Gastrocnemius medialis (tissue), 4 donors: ENCODE data around the gene SCUBE1. TPM values are rescaled to one million over a fixed set of nuclear protein-coding genes. Genes with fewer than 3 reads are reported as not detected.

ENCODE experiments used
- ATAC-seq, 2 donors: fragments of 150-250 bp; one replicate each; pipeline ENCODE4 v1.9.1; 2016
- DNase-seq, 2 donors: peaks; one replicate each; pipeline ENCODE4 v3.0.0-alpha.2; 2019
- H3K27ac ChIP-seq, 4 donors: fragments of 200-600 bp; sonication (generic); 1 replicate in 1 of 4; 2 replicates in 3 of 4; pipeline ENCODE4 v1.5.1; 2016 to 2018; ENCODE audit warnings: mild to moderate bottlenecking in 2 of 4, moderate library complexity in 1 of 4
- H3K27me3 ChIP-seq, 3 donors: fragments of 200-600 bp; sonication (generic) in 2 of 3; 1 replicate in 1 of 3; 2 replicates in 2 of 3; pipeline versions ENCODE4 v1.5.1 to v1.6.0; 2016 to 2019; ENCODE audit warnings: mild to moderate bottlenecking in 1 of 3, moderate library complexity in 1 of 3
- H3K36me3 ChIP-seq, 2 donors: fragments of 200-600 bp; sonication (generic) in 1 of 2; one replicate each; pipeline ENCODE4 v1.5.1; 2017 to 2018
- H3K4me1 ChIP-seq, 2 donors: fragments of 200-600 bp; sonication (generic) in 1 of 2; one replicate each; pipeline ENCODE4 v1.5.1; 2016 to 2017; ENCODE audit warnings: mild to moderate bottlenecking in 2 of 2
- H3K4me3 ChIP-seq, 4 donors: fragments of 200-600 bp; sonication (generic) in 3 of 4; 1 replicate in 1 of 4; 2 replicates in 3 of 4; pipeline ENCODE4 v1.5.1; 2016 to 2019; ENCODE audit warnings: mild to moderate bottlenecking in 2 of 4
- H3K9me3 ChIP-seq, 3 donors: fragments of 200-600 bp; sonication (generic) in 2 of 3; 1 replicate in 1 of 3; 2 replicates in 2 of 3; pipeline ENCODE4 v1.5.1; 2016 to 2019
- CTCF ChIP-seq, 5 experiments: fragments of 450-650 bp in 3 of 5; fragments of 200-600 bp in 2 of 5; sonication (generic) in 2 of 5; IDR thresholded peaks in 4 of 5; conservative IDR thresholded peaks in 1 of 5; 1 replicate in 4 of 5; 2 replicates in 1 of 5; pipeline ENCODE4 v1.5.1; 2016 to 2019; ENCODE audit warnings: antibody characterized with exemption in 5 of 5, mild to moderate bottlenecking in 3 of 5, moderate library complexity in 3 of 5
- POLR2A ChIP-seq, 2 donors: fragments of 450-650 bp; IDR thresholded peaks; one replicate each; pipeline ENCODE4 v1.6.1; 2017; ENCODE audit warnings: antibody characterized with exemption in 2 of 2, mild to moderate bottlenecking in 2 of 2, moderate library complexity in 2 of 2
- in situ Hi-C, 4 donors: fragments of 200-750 bp; cut with MboI; loops; one replicate each; pipeline versions ENCODE4 v1.15.0 to v1.8.0; 2017; ENCODE audit warnings: low sequenced_read_pairs in 4 of 4
- intact Hi-C: fragments of 100-400 bp; cut with DNase I; formaldehyde crosslinking; loops from one replicate; pipeline ENCODE4 v1.15.1; 2023; ENCODE audit warnings: low total_unique reads
- total RNA-seq, 4 donors: library from RNA; depleted of rRNA; stranded (reverse); fragments of >200 nt; gene quantifications; one replicate each; pipeline versions ENCODE4 v1.1.0 to v1.2.3, GENCODE V29; 2016

Gene SCUBE1
- total RNA-seq, 4 donors from 2014 or later: 0.20 to 0.55 (median 0.41) TPM

GRCh38 chr22:43342347-43343261 is 568 bp downstream of the SCUBE1 start:
- Histone ChIP-seq H3K4me1 (no peaks in the 10 kb centered on the region), H3K36me3 (no peaks in the 10 kb centered on the region), H3K9me3 (no peaks in the 10 kb centered on the region), H3K4me3 (no peak overlapping the region), H3K27ac (no peak overlapping the region), H3K27me3 (peaks cover 35 to 57% (median 41%) of the 10 kb centered on the region in 3 donors)
- DNase-seq (no peak), ATAC-seq (no peak)
- no peak for TF ChIP-seq POLR2A (IDR thresholded peaks at IDR 0.05)
- TF ChIP-seq CTCF (IDR thresholded peaks at IDR 0.05 in 4 of 5, conservative IDR thresholded peaks at IDR 0.05 in 1 of 5): no peak
- in situ Hi-C loops: loop anchor here in 2 of 4 donors (10.0 kb wide), 1 partner anchor 68 kb away; no protein-coding TSS in a partner anchor
- intact Hi-C loops: no loop called here

GRCh38 chr22:43341565-43341964 is 1.6 kb downstream of the SCUBE1 start:
- intact Hi-C loops: no loop called here
- H3K4me1 ChIP-seq: no peaks in the 10 kb centered on the region
- no peak overlapping the region for H3K27ac ChIP-seq
- TF ChIP-seq POLR2A (IDR thresholded peaks at IDR 0.05) (no peak), CTCF (IDR thresholded peaks at IDR 0.05 in 4 of 5, conservative IDR thresholded peaks at IDR 0.05 in 1 of 5) (no peak)
- H3K9me3 ChIP-seq: no peaks in the 10 kb centered on the region
- H3K27me3 ChIP-seq: peaks cover 32 to 53% (median 36%) of the 10 kb centered on the region in 3 donors
- ATAC-seq: no peak
- H3K4me3 ChIP-seq: no peak overlapping the region
- H3K36me3 ChIP-seq: no peaks in the 10 kb centered on the region
- no peak for DNase-seq
- in situ Hi-C loops: loop anchor here in 2 of 4 donors (10.0 kb wide), 1 partner anchor 67 kb away; no protein-coding TSS in a partner anchor

- H3K9me3 ChIP-seq: no peaks in the 10 kb centered on the region
- no peak overlapping the region for H3K4me3 ChIP-seq
- no peak overlapping the region for H3K27ac ChIP-seq
- DNase-seq (no peak), ATAC-seq (no peak)
- TF ChIP-seq POLR2A (IDR thresholded peaks at IDR 0.05) (no peak), CTCF (IDR thresholded peaks at IDR 0.05 in 4 of 5, conservative IDR thresholded peaks at IDR 0.05 in 1 of 5) (no peak)
- H3K36me3 ChIP-seq: no peaks in the 10 kb centered on the region
- in situ Hi-C loops: no loop called here
- no peaks in the 10 kb centered on the region for H3K4me1 ChIP-seq
- intact Hi-C loops: no loop called here
- H3K27me3 ChIP-seq: peaks cover 30 to 34% (median 32%) of the 10 kb centered on the region in 3 donors
Observed at GRCh38 chr22:43338766-43339345, 4.3 kb downstream of the SCUBE1 start.

GRCh38 chr22:43337946-43338345 is 5.2 kb downstream of the SCUBE1 start:
- H3K27ac ChIP-seq: no peak overlapping the region
- H3K27me3 ChIP-seq: peaks cover 25 to 27% (median 26%) of the 10 kb centered on the region in 3 donors
- no peak for DNase-seq
- no peaks in the 10 kb centered on the region for H3K9me3 ChIP-seq
- H3K36me3 ChIP-seq: no peaks in the 10 kb centered on the region
- in situ Hi-C loops: no loop called here
- intact Hi-C loops: no loop called here
- no peaks in the 10 kb centered on the region for H3K4me1 ChIP-seq
- no peak for ATAC-seq
- no peak overlapping the region for H3K4me3 ChIP-seq
- TF ChIP-seq POLR2A (IDR thresholded peaks at IDR 0.05) (no peak), CTCF (IDR thresholded peaks at IDR 0.05 in 4 of 5, conservative IDR thresholded peaks at IDR 0.05 in 1 of 5) (no peak)
